CD4-positive, alpha-beta T cell treated with Interleukin-10 for 1 hour (primary cell): ENCODE results near the gene PSAT1.

Experiments used
- DNase-seq: peaks from one replicate; pipeline ENCODE4 v3.0.0-alpha.2; 2020

Gene PSAT1

DNA sequence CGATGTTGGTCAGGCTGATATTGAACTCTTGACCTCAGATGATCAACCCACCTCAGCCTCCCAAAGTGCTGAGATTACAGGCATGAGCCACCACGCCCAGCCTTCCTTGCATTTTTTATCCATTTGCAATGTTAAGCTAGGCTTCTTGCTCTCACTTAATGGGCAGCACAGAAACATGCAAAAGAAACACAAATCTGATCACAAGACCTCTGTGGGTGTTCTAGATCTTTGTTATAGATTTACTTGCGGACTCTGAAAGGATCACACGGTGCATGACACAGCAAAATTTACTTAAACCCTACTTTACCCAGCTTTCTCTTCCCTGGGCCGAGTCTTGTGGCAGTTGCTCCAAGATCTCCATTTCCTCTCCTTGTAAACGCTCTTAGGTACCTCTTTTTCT is 71.3 kb downstream of the PSAT1 start:
- no peak for DNase-seq

DNA sequence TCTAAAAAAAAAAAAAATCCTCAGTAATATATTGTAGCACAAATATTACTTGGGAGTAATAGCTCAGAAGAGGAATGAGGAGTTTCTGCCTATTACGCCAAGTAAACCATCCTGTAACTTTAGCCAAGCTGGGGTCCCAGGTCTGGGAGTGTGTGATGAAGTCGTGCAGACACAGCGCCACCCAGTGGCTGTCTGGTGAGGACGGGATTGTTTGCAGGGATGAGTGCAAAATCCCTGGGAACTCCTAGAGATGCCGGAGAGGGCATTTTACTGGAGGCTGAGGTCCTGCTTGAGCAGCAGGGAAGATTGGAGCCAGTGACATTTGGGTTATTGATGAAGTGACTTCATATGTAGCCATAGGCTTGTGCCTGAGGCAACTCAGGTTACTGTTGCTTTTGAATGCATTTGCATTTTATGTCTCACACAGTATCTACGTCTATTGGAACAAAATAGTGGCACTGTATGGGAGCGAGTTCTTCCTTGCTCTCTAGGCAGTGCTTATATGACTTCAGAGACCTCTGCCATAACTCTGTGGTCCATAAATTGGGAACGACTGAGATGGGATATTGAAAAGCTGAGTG is 72.8 kb downstream of the PSAT1 start:
- peak; percentile 53 for DNase-seq

DNA sequence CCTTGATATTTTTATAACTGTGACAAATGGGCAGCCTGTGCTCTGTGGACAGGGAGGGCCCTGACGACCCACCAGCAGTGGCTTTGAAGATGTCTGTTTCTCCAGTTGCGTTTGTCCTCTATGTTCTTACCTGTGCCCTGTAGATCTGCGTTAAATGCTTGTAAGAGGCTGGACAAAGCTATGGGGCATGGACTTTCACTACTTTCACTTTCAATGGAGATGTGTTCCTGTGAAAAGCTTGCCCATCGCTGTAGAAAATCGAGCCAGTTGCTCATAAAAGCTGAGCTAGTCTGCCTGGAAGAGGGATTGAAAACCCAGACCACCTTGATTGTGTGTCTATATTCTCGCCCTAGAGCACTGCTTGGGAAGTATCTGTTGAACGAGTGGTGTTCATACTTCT is 74.1 kb downstream of the PSAT1 start:
- DNase-seq, result no peak

DNA sequence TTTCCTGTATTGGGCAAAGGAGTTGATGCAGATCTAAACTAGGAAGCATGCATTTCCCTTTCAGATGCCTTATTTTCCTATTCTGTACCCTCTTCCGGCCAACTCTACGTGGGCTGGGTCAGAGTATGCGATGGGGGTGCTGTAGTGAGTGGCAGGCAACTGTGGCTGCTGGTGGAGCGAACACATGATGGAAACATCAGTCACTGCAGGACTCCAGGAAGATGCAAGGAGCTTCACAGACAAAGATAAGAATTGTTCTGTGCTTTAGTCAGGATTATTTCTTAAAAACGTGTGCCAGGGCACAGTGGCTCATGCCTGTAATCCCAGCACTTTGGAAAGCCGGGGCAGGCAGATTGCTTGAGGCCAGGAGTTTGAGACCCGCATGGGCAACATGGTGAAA is 75.1 kb downstream of the PSAT1 start:
- DNase-seq, result no peak
